Spleen (tissue), 11 donors: ENCODE measurements around the gene TMEM89. TPM values are rescaled to one million over a fixed set of nuclear protein-coding genes. Genes with fewer than 3 reads are reported as not detected.

Experiments
- DNase-seq: peaks from one replicate; pipeline ENCODE4 v3.0.0-alpha.2; 2020
- H3K27ac ChIP-seq, 8 donors: fragments of 200-600 bp; sonication (generic) in 7 of 8; 1 replicate in 4 of 8; 2 replicates in 4 of 8; pipeline versions ENCODE4 v1.5.0 to v1.8.0; 2016 to 2021; ENCODE audit warnings: inconsistent platforms in 4 of 8, mild to moderate bottlenecking in 4 of 8, moderate library complexity in 1 of 8
- H3K27me3 ChIP-seq, 7 donors: fragments of 200-600 bp; sonication (generic) in 6 of 7; replicated peaks in 1 of 7; 1 replicate in 4 of 7; 2 replicates in 3 of 7; pipeline versions ENCODE4 v1.5.0 to v1.8.0; 2016 to 2021; ENCODE audit warnings: inconsistent platforms in 3 of 7, mild to moderate bottlenecking in 1 of 7
- H3K36me3 ChIP-seq, 6 donors: fragments of 200-600 bp; sonication (generic) in 5 of 6; 1 replicate in 4 of 6; 2 replicates in 2 of 6; pipeline versions ENCODE4 v1.5.0 to v1.8.0; 2016 to 2021; ENCODE audit warnings: inconsistent platforms in 2 of 6
- H3K4me1 ChIP-seq, 6 donors: fragments of 200-600 bp; sonication (generic) in 5 of 6; 1 replicate in 3 of 6; 2 replicates in 3 of 6; pipeline versions ENCODE4 v1.5.0 to v1.8.0; 2016 to 2021; ENCODE audit warnings: inconsistent platforms in 3 of 6
- H3K4me3 ChIP-seq, 8 donors: fragments of 200-600 bp; sonication (generic) in 7 of 8; 1 replicate in 4 of 8; 2 replicates in 4 of 8; pipeline versions ENCODE4 v1.5.0 to v1.8.0; 2016 to 2021; ENCODE audit warnings: inconsistent platforms in 4 of 8, mild to moderate bottlenecking in 4 of 8, moderate library complexity in 2 of 8
- H3K9me3 ChIP-seq, 8 donors: fragments of 200-600 bp; sonication (generic) in 7 of 8; 1 replicate in 4 of 8; 2 replicates in 4 of 8; pipeline versions ENCODE4 v1.5.0 to v1.8.0; 2016 to 2021; ENCODE audit warnings: inconsistent platforms in 4 of 8
- POLR2A ChIP-seq, 3 donors: fragments of 450-650 bp; IDR thresholded peaks; one replicate each; pipeline ENCODE4 v1.5.1; 2017; ENCODE audit warnings: antibody characterized with exemption in 3 of 3, mild to moderate bottlenecking in 1 of 3
- POLR2AphosphoS5 ChIP-seq, 3 donors: sonication (generic); formaldehyde crosslinking; IDR thresholded peaks; one replicate each; pipeline ENCODE4 v1.5.1; 2017; ENCODE audit warnings: antibody characterized with exemption in 3 of 3
- WGBS, 5 donors: extraction: QIAGEN DNeasy Blood & Tissue Kit in 3 of 5; methylation state at CpG; one replicate each; pipeline versions ENCODE4 v1.1.5 to v1.1.7; 2013 to 2018; 5-methylcytosine and 5-hydroxymethylcytosine counted together
- intact Hi-C: fragments of 100-400 bp; cut with DNase I; formaldehyde crosslinking; loops from one replicate; pipeline ENCODE4 v1.15.0; 2023; ENCODE audit warnings: low total_unique reads
- polyA plus RNA-seq, 3 donors: library from polyadenylated mRNA; stranded (reverse); fragments of 200-250 nt; gene quantifications; one replicate each; pipeline ENCODE4 v1.2.1, GENCODE V29; 2013
- total RNA-seq, 7 donors: library from RNA; depleted of rRNA in 3 of 7; stranded (reverse); fragments of >200 nt in 3 of 7; fragmentation: NEBNext Ultra II Directional in 4 of 7; extraction: Animal tissue kit (Norgen Biotek cat#: 25700) in 4 of 7; gene quantifications; one replicate each; pipeline versions ENCODE4 v1.1.0 to v1.2.1, GENCODE V29; 2016 to 2021
- TF ChIP-seq, protein P1 (sequence below), 11 experiments: fragments of 200-600 bp in 7 of 11; fragments of 450-650 bp in 4 of 11; sonication (generic) in 4 of 11; IDR thresholded peaks in 8 of 11; conservative IDR thresholded peaks in 3 of 11; 1 replicate in 7 of 11; 2 replicates in 4 of 11; pipeline versions ENCODE4 v1.4.0 to v1.8.0; 2016 to 2021; ENCODE audit warnings: antibody characterized with exemption in 11 of 11, inconsistent platforms in 4 of 11, mild to moderate bottlenecking in 1 of 11
- donor health status: healthy with polysubstance abuse.
- donor health status: DM: no; HTN: no; CAD: no; lungs with moderate emphysema.
- donor health status: DM: no; HTN: no; CAD: no.
- donor health status: Bipolar disorder and iron deficiency.
- donor health status: healthy.
- donor health status: DM: no; HTN: no; CAD: no.
- donor health status: DM: yes; HTN: yes; CAD: no.

TMEM89 gene
- total and polyA plus RNA-seq, 10 donors = 0.42 to 0.46 TPM; not detected in 8

DNA sequence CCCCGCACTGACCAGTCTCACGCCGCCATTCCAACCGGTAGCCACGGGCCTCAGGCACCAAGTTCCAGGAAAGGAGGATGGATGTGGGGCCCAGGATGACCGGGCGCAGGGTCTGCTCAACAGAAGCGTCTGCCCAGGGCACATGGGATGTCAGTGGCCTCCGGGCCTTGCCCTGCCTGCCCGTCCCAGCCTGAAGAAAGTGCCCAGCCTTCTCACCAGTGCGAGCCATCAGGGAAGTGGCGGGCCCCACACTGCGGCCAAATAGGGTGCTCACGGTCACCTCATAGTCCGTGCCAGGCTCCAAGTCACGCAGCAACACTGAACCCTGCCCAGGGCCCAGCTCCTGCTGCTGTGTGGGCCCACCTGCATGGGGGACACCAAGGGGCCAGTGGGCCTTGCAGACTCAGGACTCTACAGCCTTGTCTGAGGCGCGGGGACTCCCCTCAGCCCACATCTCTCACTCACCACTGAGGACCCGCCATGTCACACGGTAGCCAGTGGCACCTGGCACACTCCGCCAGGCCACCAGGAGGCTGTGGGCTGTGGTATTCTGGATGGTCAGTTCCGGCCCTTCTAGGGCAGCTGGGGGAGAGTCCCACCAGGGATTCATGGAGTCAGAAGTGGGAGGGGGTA lies 29.6 kb downstream of the TMEM89 start:
- Histone ChIP-seq H3K4me3 (no peak overlapping the region), H3K27me3 (peaks cover 0 to 76% (median 19%) of the 10 kb centered on the region in 7 donors), H3K27ac (no peak overlapping the region), H3K36me3 (peaks cover 0 to 12% (median under 1%) of the 10 kb centered on the region in 6 donors), H3K9me3 (no peaks in the 10 kb centered on the region), H3K4me1 (peaks cover 0 to 35% (median 17%) of the 10 kb centered on the region in 6 donors)
- intact Hi-C loops = no loop called here
- TF ChIP-seq POLR2AphosphoS5 (IDR thresholded peaks at IDR 0.05) (no peak), POLR2A (IDR thresholded peaks at IDR 0.05) (no peak)
- TF ChIP-seq, protein P1, sequence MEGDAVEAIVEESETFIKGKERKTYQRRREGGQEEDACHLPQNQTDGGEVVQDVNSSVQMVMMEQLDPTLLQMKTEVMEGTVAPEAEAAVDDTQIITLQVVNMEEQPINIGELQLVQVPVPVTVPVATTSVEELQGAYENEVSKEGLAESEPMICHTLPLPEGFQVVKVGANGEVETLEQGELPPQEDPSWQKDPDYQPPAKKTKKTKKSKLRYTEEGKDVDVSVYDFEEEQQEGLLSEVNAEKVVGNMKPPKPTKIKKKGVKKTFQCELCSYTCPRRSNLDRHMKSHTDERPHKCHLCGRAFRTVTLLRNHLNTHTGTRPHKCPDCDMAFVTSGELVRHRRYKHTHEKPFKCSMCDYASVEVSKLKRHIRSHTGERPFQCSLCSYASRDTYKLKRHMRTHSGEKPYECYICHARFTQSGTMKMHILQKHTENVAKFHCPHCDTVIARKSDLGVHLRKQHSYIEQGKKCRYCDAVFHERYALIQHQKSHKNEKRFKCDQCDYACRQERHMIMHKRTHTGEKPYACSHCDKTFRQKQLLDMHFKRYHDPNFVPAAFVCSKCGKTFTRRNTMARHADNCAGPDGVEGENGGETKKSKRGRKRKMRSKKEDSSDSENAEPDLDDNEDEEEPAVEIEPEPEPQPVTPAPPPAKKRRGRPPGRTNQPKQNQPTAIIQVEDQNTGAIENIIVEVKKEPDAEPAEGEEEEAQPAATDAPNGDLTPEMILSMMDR (IDR thresholded peaks at IDR 0.05 in 8 of 11, conservative IDR thresholded peaks at IDR 0.05 in 3 of 11) = no peak
- WGBS, 5 donors = 80 to 94% (median 86%) methylated on average over 6 to 22 of the region's 22 CpGs
- no peak for DNase-seq

DNA sequence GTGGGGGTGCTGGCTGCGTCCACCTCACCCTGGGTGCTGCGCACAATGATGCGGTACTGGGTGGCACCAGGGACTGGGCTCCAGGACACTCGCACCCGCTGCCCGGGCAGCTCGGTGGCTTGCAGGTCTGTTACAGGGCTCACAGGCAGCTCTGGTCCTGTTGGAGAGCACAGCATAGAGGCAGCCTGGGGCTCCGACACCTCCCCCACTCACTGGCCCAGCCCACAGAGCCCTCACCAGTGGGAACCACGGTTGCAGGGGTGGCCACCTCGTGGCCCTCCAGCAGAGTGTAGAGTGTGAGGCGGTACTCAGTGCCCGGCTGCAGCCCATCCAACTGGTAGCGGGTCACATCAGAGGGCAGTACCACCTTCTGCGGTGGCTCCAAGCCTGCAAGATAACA lies 30.1 kb downstream of the TMEM89 start:
- H3K27ac ChIP-seq = no peak overlapping the region
- no peak overlapping the region for H3K4me3 ChIP-seq
- no peak for DNase-seq
- TF ChIP-seq, protein P1 (IDR thresholded peaks at IDR 0.05 in 8 of 11, conservative IDR thresholded peaks at IDR 0.05 in 3 of 11) = no peak
- TF ChIP-seq POLR2AphosphoS5 (IDR thresholded peaks at IDR 0.05) (no peak), POLR2A (IDR thresholded peaks at IDR 0.05) (no peak)
- intact Hi-C loops = no loop called here
- peaks cover 0 to 29% (median 15%) of the 10 kb centered on the region in 6 donors for H3K4me1 ChIP-seq
- peaks cover 0 to 13% (median 0%) of the 10 kb centered on the region in 6 donors for H3K36me3 ChIP-seq
- peaks cover 0 to 76% (median 19%) of the 10 kb centered on the region in 7 donors for H3K27me3 ChIP-seq
- H3K9me3 ChIP-seq = no peaks in the 10 kb centered on the region
- WGBS, 5 donors = 85 to 92% (median 86%) methylated on average over 7 to 14 of the region's 14 CpGs

GRCh38 chr3:48588230-48588629 lies 33.3 kb downstream of the TMEM89 start:
- WGBS, 5 donors = 52 to 76% (median 58%) methylated on average over 15 of the region's 15 CpGs
- H3K9me3 ChIP-seq = no peaks in the 10 kb centered on the region
- H3K4me3 ChIP-seq = no peak overlapping the region
- peaks cover 0 to 27% (median 0%) of the 10 kb centered on the region in 6 donors for H3K36me3 ChIP-seq
- TF ChIP-seq, protein P1 (IDR thresholded peaks at IDR 0.05 in 8 of 11, conservative IDR thresholded peaks at IDR 0.05 in 3 of 11) = no peak
- TF ChIP-seq POLR2A (IDR thresholded peaks at IDR 0.05) (no peak), POLR2AphosphoS5 (IDR thresholded peaks at IDR 0.05) (no peak)
- DNase-seq = no peak
- H3K4me1 ChIP-seq = no peaks in the 10 kb centered on the region
- H3K27me3 ChIP-seq = peaks cover 0 to 47% (median 3%) of the 10 kb centered on the region in 7 donors
- H3K27ac ChIP-seq = no peak overlapping the region
- intact Hi-C loops = no loop called here

DNA sequence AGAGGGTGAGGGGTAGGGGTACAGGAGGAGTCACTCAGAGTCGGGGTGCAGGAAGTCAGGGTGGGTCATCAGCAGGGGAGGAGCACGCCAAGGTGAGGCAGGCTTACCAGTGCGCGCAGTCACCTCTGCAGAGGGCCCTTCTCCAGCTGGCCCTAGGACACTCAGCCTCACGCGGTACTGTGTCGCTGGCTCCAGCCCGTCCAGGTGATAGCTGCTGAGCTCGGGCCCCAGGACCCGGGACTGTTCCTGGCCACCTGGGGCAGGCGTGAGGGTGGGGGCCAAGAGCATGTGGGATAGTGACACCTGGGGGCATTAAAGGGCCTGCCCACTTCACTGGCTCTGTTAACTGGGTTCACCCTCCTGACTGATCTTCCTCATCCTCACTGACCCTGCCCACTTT lies 33.9 kb downstream of the TMEM89 start:
- Histone ChIP-seq H3K27ac (no peak overlapping the region), H3K36me3 (peaks cover 0 to 27% (median 0%) of the 10 kb centered on the region in 6 donors), H3K4me1 (no peaks in the 10 kb centered on the region), H3K4me3 (no peak overlapping the region), H3K27me3 (peaks cover 0 to 42% (median 3%) of the 10 kb centered on the region in 7 donors), H3K9me3 (no peaks in the 10 kb centered on the region)
- WGBS, 5 donors = 70 to 89% (median 78%) methylated on average over 4 to 11 of the region's 11 CpGs
- TF ChIP-seq POLR2AphosphoS5 (IDR thresholded peaks at IDR 0.05) = no peak
- TF ChIP-seq, protein P1 (IDR thresholded peaks at IDR 0.05 in 8 of 11, conservative IDR thresholded peaks at IDR 0.05 in 3 of 11) = no peak
- no peak for TF ChIP-seq POLR2A (IDR thresholded peaks at IDR 0.05)
- intact Hi-C loops = no loop called here
- no peak for DNase-seq
